Measurements from ENCODE around the gene POM121L12.

Gene POM121L12

DNA sequence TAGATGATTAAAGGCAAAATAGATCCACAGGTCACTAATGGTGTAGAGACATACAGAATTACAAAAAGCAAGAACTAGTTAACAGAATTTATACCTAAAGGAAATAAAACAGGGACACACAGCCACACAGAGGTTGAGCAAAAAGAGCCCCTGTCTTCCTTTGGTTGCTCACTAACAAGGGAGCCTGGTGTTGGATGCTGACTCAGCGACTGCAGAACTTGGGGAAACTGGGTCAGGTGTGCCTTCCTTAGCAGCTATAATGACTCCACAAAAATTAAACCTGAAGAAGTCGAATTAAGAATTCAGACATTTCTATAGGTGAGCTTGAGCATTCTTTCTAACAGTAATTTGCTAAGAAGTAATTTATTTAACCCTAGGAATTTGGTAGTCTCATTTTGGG, 15.0 kb downstream of the POM121L12 start:
- Mint-ChIP-seq H3K27ac (no peak overlapping the region), H3K27me3 (ENCODE audit: low read depth) (no peaks in the 10 kb centered on the region), H3K4me3 (no peak overlapping the region), H3K9me3 (no peaks in the 10 kb centered on the region), H3K36me3 (ENCODE audit: low read depth) (no peaks in the 10 kb centered on the region), H3K4me1 (no peaks in the 10 kb centered on the region)
- no peak for TF ChIP-seq CTCF (IDR thresholded peaks at IDR 0.05; ENCODE audit: unreplicated experiment in 3 of 3)

GRCh38 chr7:53059591-53059990, 24.2 kb downstream of the POM121L12 start:
- Mint-ChIP-seq H3K4me3 (no peak overlapping the region), H3K27me3 (ENCODE audit: low read depth) (no peaks in the 10 kb centered on the region), H3K9me3 (peaks cover 8% of the 10 kb centered on the region), H3K36me3 (ENCODE audit: low read depth) (no peaks in the 10 kb centered on the region), H3K27ac (no peak overlapping the region), H3K4me1 (no peaks in the 10 kb centered on the region)
- TF ChIP-seq CTCF (IDR thresholded peaks at IDR 0.05; ENCODE audit: unreplicated experiment in 3 of 3) = no peak

DNA sequence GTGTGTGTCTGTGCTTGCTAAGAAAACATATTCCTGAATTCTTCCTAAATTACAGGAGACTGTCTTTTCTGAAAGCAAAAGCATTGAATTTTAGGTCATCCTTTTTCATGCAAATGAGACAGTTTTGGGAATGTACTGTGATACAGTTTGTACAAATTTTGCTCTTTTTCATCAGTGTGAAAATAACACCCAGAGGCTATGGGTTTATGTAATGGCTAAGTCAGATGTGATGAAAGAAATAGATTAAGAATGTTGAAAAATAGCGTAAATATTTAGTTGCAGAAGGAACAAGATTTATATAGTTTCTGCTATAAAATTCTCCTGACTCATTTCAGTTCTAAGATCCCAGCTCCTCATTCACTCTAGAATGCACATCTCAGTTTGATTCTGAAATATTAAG, 24.6 kb downstream of the POM121L12 start:
- Mint-ChIP-seq H3K27ac (no peak overlapping the region), H3K27me3 (ENCODE audit: low read depth) (no peaks in the 10 kb centered on the region), H3K36me3 (ENCODE audit: low read depth) (no peaks in the 10 kb centered on the region), H3K4me1 (no peaks in the 10 kb centered on the region), H3K4me3 (no peak overlapping the region), H3K9me3 (peaks cover 8% of the 10 kb centered on the region)
- no peak for TF ChIP-seq CTCF (IDR thresholded peaks at IDR 0.05; ENCODE audit: unreplicated experiment in 3 of 3)

GRCh38 chr7:53062796-53063195, 27.4 kb downstream of the POM121L12 start:
- Mint-ChIP-seq H3K36me3 (ENCODE audit: low read depth) (no peaks in the 10 kb centered on the region), H3K4me1 (no peaks in the 10 kb centered on the region), H3K27me3 (ENCODE audit: low read depth) (no peaks in the 10 kb centered on the region), H3K9me3 (peaks cover 8% of the 10 kb centered on the region), H3K4me3 (no peak overlapping the region), H3K27ac (no peak overlapping the region)
- no peak for TF ChIP-seq CTCF (IDR thresholded peaks at IDR 0.05; ENCODE audit: unreplicated experiment in 3 of 3)

GRCh38 chr7:53068673-53069072, 33.2 kb downstream of the POM121L12 start:
- Mint-ChIP-seq H3K36me3 (ENCODE audit: low read depth) (no peaks in the 10 kb centered on the region), H3K4me1 (no peaks in the 10 kb centered on the region), H3K27ac (no peak overlapping the region), H3K9me3 (no peaks in the 10 kb centered on the region), H3K4me3 (no peak overlapping the region), H3K27me3 (ENCODE audit: low read depth) (no peaks in the 10 kb centered on the region)
- TF ChIP-seq CTCF (IDR thresholded peaks at IDR 0.05; ENCODE audit: unreplicated experiment in 3 of 3) = no peak

GRCh38 chr7:53070883-53071282, 35.5 kb downstream of the POM121L12 start:
- TF ChIP-seq CTCF (IDR thresholded peaks at IDR 0.05; ENCODE audit: unreplicated experiment in 3 of 3) = no peak
- Mint-ChIP-seq H3K9me3 (no peaks in the 10 kb centered on the region), H3K4me1 (no peaks in the 10 kb centered on the region), H3K27ac (no peak overlapping the region), H3K27me3 (ENCODE audit: low read depth) (no peaks in the 10 kb centered on the region), H3K4me3 (no peak overlapping the region), H3K36me3 (ENCODE audit: low read depth) (no peaks in the 10 kb centered on the region)
